ENCODE results near the gene ERN2. TPM values are rescaled to one million over a fixed set of nuclear protein-coding genes. Genes with fewer than 3 reads are reported as not detected.

Gene ERN2
- total and polyA plus RNA-seq, 2 of the 13 experiments (the other 11 are each of a cell fraction or from before 2014, with no cell fraction given) = 2.2 to 3.5 TPM

DNA sequence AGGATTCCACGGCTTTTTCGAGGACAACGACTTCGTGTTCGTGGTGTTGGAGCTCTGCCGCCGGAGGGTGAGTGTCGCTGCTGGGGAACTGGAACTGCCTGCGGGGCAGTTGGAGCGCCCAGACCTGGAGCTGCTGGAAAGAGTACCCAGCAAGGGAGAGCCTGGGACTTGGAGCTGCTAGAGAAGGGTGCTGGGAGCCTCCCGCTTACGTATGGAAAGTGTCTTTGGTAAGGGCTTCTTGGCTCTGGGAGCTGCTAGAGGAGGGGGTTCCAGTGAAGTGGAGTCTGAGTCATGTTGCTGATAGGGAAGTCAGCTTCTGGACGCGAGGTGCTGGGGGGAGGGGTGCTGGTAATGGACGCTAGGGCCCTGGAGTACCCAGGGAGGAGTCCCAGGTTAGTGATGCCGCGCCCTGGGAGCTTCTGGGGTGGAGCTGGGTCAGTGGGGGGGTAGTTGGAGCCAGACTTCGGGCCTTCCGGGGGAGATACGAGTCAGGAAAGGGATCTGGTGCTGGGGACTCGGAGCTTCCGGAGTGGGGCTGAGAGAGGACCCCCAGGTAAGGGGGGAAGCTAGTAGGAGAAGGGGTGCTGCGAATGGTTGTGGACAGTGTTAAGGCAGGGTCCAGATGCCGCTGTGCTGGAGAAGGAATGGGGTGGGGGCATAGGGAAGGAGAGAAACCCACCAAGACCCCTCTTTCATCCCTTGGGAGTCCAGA is 33.6 kb downstream of the ERN2 start (continued):
- TF ChIP-seq, protein P1, sequence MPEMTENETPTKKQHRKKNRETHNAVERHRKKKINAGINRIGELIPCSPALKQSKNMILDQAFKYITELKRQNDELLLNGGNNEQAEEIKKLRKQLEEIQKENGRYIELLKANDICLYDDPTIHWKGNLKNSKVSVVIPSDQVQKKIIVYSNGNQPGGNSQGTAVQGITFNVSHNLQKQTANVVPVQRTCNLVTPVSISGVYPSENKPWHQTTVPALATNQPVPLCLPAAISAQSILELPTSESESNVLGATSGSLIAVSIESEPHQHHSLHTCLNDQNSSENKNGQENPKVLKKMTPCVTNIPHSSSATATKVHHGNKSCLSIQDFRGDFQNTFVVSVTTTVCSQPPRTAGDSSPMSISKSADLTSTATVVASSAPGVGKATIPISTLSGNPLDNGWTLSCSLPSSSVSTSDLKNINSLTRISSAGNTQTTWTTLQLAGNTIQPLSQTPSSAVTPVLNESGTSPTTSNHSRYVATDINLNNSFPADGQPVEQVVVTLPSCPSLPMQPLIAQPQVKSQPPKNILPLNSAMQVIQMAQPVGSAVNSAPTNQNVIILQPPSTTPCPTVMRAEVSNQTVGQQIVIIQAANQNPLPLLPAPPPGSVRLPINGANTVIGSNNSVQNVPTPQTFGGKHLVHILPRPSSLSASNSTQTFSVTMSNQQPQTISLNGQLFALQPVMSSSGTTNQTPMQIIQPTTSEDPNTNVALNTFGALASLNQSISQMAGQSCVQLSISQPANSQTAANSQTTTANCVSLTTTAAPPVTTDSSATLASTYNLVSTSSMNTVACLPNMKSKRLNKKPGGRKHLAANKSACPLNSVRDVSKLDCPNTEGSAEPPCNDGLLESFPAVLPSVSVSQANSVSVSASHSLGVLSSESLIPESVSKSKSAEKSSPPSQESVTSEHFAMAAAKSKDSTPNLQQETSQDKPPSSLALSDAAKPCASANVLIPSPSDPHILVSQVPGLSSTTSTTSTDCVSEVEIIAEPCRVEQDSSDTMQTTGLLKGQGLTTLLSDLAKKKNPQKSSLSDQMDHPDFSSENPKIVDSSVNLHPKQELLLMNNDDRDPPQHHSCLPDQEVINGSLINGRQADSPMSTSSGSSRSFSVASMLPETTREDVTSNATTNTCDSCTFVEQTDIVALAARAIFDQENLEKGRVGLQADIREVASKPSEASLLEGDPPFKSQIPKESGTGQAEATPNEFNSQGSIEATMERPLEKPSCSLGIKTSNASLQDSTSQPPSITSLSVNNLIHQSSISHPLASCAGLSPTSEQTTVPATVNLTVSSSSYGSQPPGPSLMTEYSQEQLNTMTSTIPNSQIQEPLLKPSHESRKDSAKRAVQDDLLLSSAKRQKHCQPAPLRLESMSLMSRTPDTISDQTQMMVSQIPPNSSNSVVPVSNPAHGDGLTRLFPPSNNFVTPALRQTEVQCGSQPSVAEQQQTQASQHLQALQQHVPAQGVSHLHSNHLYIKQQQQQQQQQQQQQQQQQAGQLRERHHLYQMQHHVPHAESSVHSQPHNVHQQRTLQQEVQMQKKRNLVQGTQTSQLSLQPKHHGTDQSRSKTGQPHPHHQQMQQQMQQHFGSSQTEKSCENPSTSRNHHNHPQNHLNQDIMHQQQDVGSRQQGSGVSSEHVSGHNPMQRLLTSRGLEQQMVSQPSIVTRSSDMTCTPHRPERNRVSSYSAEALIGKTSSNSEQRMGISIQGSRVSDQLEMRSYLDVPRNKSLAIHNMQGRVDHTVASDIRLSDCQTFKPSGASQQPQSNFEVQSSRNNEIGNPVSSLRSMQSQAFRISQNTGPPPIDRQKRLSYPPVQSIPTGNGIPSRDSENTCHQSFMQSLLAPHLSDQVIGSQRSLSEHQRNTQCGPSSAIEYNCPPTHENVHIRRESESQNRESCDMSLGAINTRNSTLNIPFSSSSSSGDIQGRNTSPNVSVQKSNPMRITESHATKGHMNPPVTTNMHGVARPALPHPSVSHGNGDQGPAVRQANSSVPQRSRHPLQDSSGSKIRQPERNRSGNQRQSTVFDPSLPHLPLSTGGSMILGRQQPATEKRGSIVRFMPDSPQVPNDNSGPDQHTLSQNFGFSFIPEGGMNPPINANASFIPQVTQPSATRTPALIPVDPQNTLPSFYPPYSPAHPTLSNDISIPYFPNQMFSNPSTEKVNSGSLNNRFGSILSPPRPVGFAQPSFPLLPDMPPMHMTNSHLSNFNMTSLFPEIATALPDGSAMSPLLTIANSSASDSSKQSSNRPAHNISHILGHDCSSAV (CRISPR knock-in tag; IDR thresholded peaks at IDR 0.05; ENCODE audit: borderline replicate concordance) = no peak
- TF ChIP-seq ATF1 (CRISPR knock-in tag; IDR thresholded peaks at IDR 0.05) = no peak
- no peak for TF ChIP-seq HDAC1 (CRISPR knock-in tag; IDR thresholded peaks at IDR 0.05)
- no peak for TF ChIP-seq PLRG1 (conservative IDR thresholded peaks at IDR 0.05)
- TF ChIP-seq THYN1 (CRISPR knock-in tag; IDR thresholded peaks at IDR 0.05; ENCODE audit: borderline replicate concordance, low read depth) = no peak
- TF ChIP-seq KMT2A (CRISPR knock-in tag; IDR thresholded peaks at IDR 0.05) = 0 out of 2 replicates have a peak, but pooled peaks have one; percentile 25
- TF ChIP-seq ZNF3 (CRISPR knock-in tag; IDR thresholded peaks at IDR 0.05) = no peak
- TF ChIP-seq, protein P2, sequence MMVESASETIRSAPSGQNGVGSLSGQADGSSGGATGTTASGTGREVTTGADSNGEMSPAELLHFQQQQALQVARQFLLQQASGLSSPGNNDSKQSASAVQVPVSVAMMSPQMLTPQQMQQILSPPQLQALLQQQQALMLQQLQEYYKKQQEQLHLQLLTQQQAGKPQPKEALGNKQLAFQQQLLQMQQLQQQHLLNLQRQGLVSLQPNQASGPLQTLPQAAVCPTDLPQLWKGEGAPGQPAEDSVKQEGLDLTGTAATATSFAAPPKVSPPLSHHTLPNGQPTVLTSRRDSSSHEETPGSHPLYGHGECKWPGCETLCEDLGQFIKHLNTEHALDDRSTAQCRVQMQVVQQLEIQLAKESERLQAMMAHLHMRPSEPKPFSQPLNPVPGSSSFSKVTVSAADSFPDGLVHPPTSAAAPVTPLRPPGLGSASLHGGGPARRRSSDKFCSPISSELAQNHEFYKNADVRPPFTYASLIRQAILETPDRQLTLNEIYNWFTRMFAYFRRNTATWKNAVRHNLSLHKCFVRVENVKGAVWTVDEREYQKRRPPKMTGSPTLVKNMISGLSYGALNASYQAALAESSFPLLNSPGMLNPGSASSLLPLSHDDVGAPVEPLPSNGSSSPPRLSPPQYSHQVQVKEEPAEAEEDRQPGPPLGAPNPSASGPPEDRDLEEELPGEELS (CRISPR knock-in tag; IDR thresholded peaks at IDR 0.05) = peak; percentile 16; the same call in 1 of the 2 replicates
- no peak for TF ChIP-seq SIX4 (CRISPR knock-in tag; IDR thresholded peaks at IDR 0.05)
- TF ChIP-seq, protein P3, sequence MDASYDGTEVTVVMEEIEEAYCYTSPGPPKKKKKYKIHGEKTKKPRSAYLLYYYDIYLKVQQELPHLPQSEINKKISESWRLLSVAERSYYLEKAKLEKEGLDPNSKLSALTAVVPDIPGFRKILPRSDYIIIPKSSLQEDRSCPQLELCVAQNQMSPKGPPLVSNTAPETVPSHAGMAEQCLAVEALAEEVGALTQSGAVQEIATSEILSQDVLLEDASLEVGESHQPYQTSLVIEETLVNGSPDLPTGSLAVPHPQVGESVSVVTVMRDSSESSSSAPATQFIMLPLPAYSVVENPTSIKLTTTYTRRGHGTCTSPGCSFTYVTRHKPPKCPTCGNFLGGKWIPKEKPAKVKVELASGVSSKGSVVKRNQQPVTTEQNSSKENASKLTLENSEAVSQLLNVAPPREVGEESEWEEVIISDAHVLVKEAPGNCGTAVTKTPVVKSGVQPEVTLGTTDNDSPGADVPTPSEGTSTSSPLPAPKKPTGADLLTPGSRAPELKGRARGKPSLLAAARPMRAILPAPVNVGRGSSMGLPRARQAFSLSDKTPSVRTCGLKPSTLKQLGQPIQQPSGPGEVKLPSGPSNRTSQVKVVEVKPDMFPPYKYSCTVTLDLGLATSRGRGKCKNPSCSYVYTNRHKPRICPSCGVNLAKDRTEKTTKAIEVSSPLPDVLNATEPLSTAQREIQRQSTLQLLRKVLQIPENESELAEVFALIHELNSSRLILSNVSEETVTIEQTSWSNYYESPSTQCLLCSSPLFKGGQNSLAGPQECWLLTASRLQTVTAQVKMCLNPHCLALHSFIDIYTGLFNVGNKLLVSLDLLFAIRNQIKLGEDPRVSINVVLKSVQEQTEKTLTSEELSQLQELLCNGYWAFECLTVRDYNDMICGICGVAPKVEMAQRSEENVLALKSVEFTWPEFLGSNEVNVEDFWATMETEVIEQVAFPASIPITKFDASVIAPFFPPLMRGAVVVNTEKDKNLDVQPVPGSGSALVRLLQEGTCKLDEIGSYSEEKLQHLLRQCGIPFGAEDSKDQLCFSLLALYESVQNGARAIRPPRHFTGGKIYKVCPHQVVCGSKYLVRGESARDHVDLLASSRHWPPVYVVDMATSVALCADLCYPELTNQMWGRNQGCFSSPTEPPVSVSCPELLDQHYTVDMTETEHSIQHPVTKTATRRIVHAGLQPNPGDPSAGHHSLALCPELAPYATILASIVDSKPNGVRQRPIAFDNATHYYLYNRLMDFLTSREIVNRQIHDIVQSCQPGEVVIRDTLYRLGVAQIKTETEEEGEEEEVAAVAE (CRISPR knock-in tag; IDR thresholded peaks at IDR 0.05; ENCODE audit: borderline replicate concordance) = no peak
- TF ChIP-seq, protein P4, sequence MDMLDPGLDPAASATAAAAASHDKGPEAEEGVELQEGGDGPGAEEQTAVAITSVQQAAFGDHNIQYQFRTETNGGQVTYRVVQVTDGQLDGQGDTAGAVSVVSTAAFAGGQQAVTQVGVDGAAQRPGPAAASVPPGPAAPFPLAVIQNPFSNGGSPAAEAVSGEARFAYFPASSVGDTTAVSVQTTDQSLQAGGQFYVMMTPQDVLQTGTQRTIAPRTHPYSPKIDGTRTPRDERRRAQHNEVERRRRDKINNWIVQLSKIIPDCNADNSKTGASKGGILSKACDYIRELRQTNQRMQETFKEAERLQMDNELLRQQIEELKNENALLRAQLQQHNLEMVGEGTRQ (IDR thresholded peaks at IDR 0.05; ENCODE audit: low read depth, low read length) = no peak
- TF ChIP-seq, protein P4 (CRISPR knock-in tag; IDR thresholded peaks at IDR 0.05; ENCODE audit: borderline replicate concordance) = no peak

Measured in HepG2 (cell line).